ENCODE data around the gene CCDC43. TPM values are rescaled to one million over a fixed set of nuclear protein-coding genes. Genes with fewer than 3 reads are reported as not detected.

Gene CCDC43
- total and polyA plus RNA-seq, 2 of the 13 experiments (the other 11 are each of a cell fraction or from before 2014, with no cell fraction given) = 17.5 to 94.8 TPM

DNA sequence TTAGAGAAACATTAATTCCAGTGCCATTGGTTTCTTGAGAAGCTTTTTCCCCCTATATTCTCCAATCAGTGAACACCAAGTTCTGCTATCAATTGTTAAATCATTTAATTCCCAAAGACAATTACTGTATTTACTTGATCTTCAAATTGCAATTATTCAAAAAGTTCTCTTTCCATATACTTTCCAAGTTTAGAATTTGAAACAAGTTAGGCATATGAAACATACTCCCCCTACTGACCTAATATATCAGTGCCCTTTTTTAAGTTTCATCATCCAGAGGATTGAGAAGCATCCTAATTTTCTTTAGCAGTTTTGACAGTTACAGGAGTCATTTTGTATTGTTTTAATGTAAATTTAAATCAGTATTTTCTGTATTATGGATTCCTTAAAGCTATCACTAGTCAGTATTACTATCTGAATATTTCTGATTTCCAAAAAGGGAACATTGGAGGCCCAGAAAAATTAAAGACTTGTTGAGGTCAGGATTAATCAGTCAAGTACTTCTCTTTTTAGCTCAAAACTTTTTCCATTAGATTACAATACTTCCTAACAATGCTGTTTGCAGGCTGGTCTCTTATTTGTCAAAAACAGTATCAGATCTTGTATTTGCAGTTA, 17.0 kb downstream of the CCDC43 start (continued):
- TF ChIP-seq ZNF770 (CRISPR knock-in tag; IDR thresholded peaks at IDR 0.05) (no peak), ZNF432 (CRISPR knock-in tag; IDR thresholded peaks at IDR 0.05; ENCODE audit: borderline replicate concordance) (no peak), ZNF615 (CRISPR knock-in tag; IDR thresholded peaks at IDR 0.05; ENCODE audit: borderline replicate concordance) (no peak), ZFP41 (CRISPR knock-in tag; IDR thresholded peaks at IDR 0.05; ENCODE audit: borderline replicate concordance) (no peak), ZNF570 (CRISPR knock-in tag; IDR thresholded peaks at IDR 0.05; ENCODE audit: borderline replicate concordance) (no peak), ZNF333 (CRISPR knock-in tag; IDR thresholded peaks at IDR 0.05; ENCODE audit: borderline replicate concordance) (no peak), ZNF256 (CRISPR knock-in tag; conservative IDR thresholded peaks at IDR 0.05) (no peak), STAG1 (CRISPR knock-in tag; IDR thresholded peaks at IDR 0.05) (peak; percentile 58), CTCF (CRISPR knock-in tag; IDR thresholded peaks at IDR 0.05) (peak; percentile 52), RNF2 (conservative IDR thresholded peaks at IDR 0.05; ENCODE audit: low read depth) (no peak), ZNF317 (CRISPR knock-in tag; IDR thresholded peaks at IDR 0.05) (no peak)
- TF ChIP-seq, protein P1, sequence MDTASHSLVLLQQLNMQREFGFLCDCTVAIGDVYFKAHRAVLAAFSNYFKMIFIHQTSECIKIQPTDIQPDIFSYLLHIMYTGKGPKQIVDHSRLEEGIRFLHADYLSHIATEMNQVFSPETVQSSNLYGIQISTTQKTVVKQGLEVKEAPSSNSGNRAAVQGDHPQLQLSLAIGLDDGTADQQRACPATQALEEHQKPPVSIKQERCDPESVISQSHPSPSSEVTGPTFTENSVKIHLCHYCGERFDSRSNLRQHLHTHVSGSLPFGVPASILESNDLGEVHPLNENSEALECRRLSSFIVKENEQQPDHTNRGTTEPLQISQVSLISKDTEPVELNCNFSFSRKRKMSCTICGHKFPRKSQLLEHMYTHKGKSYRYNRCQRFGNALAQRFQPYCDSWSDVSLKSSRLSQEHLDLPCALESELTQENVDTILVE (CRISPR knock-in tag; IDR thresholded peaks at IDR 0.05) = no peak
- TF ChIP-seq, protein P2, sequence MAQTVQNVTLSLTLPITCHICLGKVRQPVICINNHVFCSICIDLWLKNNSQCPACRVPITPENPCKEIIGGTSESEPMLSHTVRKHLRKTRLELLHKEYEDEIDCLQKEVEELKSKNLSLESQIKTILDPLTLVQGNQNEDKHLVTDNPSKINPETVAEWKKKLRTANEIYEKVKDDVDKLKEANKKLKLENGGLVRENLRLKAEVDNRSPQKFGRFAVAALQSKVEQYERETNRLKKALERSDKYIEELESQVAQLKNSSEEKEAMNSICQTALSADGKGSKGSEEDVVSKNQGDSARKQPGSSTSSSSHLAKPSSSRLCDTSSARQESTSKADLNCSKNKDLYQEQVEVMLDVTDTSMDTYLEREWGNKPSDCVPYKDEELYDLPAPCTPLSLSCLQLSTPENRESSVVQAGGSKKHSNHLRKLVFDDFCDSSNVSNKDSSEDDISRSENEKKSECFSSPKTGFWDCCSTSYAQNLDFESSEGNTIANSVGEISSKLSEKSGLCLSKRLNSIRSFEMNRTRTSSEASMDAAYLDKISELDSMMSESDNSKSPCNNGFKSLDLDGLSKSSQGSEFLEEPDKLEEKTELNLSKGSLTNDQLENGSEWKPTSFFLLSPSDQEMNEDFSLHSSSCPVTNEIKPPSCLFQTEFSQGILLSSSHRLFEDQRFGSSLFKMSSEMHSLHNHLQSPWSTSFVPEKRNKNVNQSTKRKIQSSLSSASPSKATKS (CRISPR knock-in tag; IDR thresholded peaks at IDR 0.05) = no peak
- TF ChIP-seq, protein P3, sequence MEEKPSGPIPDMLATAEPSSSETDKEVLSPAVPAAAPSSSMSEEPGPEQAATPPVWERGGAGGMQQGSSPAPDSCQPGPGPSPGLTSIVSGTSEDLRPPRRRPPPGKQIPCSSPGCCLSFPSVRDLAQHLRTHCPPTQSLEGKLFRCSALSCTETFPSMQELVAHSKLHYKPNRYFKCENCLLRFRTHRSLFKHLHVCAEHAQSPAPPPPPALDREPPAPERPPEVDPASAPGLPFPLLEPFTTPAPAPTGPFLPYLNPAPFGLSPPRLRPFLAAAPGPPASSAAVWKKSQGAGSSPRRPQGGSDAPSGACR (CRISPR knock-in tag; IDR thresholded peaks at IDR 0.05) = no peak
